Measurements from ENCODE around the gene HAX1. TPM values are rescaled to one million over a fixed set of nuclear protein-coding genes. Genes with fewer than 3 reads are reported as not detected.

HAX1 gene
- total and polyA plus RNA-seq, 10 of the 15 experiments (the other 5 are each of a cell fraction or from before 2014, with no cell fraction given), result 95.3 to 288 (median 147) TPM

DNA sequence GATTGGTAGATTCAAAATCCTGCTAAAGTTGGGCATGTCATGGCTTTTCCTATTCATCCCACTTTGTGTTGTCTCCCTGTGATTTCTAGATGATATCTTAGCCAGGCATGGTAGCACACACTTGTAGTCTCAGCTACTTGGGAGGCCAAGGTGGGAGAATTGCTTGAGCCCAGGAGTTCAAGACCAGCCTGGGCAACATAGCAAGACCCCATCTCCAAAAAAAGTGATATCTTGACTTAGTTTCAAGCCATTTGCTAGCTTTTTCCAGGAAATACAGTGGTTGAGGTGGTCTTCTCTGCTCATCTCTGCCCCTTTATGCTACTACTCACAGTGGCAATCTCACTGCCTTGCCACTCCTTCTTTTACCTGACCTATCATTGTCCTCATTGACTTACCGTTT is 12.3 kb upstream of the HAX1 start (continued):
- TF ChIP-seq, protein P1, sequence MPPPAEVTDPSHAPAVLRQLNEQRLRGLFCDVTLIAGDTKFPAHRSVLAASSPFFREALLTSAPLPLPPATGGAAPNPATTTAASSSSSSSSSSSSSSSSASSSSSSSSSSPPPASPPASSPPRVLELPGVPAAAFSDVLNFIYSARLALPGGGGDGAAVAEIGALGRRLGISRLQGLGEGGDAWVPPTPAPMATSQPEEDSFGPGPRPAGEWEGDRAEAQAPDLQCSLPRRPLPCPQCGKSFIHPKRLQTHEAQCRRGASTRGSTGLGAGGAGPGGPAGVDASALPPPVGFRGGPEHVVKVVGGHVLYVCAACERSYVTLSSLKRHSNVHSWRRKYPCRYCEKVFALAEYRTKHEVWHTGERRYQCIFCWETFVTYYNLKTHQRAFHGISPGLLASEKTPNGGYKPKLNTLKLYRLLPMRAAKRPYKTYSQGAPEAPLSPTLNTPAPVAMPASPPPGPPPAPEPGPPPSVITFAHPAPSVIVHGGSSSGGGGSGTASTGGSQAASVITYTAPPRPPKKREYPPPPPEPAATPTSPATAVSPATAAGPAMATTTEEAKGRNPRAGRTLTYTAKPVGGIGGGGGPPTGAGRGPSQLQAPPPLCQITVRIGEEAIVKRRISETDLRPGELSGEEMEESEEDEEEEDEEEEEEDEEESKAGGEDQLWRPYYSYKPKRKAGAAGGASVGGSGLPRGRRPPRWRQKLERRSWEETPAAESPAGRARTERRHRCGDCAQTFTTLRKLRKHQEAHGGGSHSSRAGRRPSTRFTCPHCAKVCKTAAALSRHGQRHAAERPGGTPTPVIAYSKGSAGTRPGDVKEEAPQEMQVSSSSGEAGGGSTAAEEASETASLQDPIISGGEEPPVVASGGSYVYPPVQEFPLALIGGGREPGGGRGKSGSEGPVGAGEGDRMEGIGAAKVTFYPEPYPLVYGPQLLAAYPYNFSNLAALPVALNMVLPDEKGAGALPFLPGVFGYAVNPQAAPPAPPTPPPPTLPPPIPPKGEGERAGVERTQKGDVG (CRISPR knock-in tag; IDR thresholded peaks at IDR 0.05), result no peak
- TF ChIP-seq, protein P2, sequence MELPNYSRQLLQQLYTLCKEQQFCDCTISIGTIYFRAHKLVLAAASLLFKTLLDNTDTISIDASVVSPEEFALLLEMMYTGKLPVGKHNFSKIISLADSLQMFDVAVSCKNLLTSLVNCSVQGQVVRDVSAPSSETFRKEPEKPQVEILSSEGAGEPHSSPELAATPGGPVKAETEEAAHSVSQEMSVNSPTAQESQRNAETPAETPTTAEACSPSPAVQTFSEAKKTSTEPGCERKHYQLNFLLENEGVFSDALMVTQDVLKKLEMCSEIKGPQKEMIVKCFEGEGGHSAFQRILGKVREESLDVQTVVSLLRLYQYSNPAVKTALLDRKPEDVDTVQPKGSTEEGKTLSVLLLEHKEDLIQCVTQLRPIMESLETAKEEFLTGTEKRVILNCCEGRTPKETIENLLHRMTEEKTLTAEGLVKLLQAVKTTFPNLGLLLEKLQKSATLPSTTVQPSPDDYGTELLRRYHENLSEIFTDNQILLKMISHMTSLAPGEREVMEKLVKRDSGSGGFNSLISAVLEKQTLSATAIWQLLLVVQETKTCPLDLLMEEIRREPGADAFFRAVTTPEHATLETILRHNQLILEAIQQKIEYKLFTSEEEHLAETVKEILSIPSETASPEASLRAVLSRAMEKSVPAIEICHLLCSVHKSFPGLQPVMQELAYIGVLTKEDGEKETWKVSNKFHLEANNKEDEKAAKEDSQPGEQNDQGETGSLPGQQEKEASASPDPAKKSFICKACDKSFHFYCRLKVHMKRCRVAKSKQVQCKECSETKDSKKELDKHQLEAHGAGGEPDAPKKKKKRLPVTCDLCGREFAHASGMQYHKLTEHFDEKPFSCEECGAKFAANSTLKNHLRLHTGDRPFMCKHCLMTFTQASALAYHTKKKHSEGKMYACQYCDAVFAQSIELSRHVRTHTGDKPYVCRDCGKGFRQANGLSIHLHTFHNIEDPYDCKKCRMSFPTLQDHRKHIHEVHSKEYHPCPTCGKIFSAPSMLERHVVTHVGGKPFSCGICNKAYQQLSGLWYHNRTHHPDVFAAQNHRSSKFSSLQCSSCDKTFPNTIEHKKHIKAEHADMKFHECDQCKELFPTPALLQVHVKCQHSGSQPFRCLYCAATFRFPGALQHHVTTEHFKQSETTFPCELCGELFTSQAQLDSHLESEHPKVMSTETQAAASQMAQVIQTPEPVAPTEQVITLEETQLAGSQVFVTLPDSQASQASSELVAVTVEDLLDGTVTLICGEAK (IDR thresholded peaks at IDR 0.05; ENCODE audit: borderline replicate concordance), result no peak
- TF ChIP-seq CREM (IDR thresholded peaks at IDR 0.05; ENCODE audit: low read depth) (no peak), SUZ12 (IDR thresholded peaks at IDR 0.05; ENCODE audit: unreplicated experiment) (no peak), CHD4 (IDR thresholded peaks at IDR 0.05) (no peak), TCF7 (IDR thresholded peaks at IDR 0.05; ENCODE audit: borderline replicate concordance) (no peak)
